Activated CD4-positive, CD25-positive, alpha-beta regulatory T cell treated with anti-CD3 and anti-CD28 coated beads, Interleukin-2, amount 50 U/mL, for 16 hours (primary cell): Measurements from ENCODE around the gene MIPEP.
"Not testable (repeated sequence)": the region's sequence is repeated elsewhere in the genome, so short reads cannot be mapped to it uniquely, and the experiment has no call there.

Source experiments
- DNase-seq: peaks from one replicate; pipeline ENCODE4 v3.0.0-alpha.2; 2020; ENCODE audit warnings: low read depth, low spot score

The MIPEP gene

DNA sequence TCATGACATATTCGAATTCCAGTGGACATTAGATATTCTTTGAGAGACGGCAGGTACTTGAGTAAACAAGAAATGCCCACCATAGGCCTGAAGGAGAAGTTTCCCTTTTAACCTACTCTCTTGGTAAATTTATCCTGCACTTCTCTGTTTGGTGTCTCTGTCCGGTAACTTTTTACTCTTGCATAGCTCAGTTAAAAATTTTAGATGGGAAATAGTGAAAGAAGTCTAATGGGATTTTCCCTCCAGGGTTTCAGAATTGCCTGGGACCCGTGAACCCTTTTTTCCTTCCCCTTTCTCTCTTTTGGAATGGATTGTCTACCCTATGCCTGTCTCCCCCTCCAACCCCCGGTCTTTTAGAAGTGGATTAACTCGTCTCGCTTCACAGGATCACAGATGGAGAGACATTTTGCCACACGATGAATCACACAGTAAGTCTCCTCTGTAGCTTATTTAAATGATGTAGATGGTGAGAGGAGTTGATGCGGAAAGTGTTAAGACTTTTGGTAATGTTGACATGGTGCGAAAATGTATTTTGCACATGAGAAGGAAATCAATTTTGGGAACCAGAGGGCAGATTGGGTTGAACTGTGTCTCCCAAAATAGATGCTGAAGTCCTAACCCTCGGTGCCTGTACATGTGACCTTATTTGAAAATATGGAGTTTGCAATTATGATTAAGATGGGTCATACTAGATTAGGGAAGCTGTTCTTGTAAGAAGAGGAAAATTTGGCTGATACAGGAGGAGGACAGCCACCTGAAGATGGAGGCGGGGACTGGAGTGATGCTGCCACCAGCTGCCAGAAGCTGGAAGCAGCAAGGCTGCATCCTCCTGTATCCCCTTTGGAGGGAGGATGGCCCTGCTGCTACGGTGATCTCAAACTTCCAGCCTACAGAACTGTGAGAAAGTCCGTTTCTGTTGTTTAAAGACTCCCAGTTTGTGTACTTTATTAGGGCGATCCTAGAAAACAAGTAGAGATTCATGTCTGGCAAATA is 711 bp upstream of the MIPEP start:
- no peak for DNase-seq

DNA sequence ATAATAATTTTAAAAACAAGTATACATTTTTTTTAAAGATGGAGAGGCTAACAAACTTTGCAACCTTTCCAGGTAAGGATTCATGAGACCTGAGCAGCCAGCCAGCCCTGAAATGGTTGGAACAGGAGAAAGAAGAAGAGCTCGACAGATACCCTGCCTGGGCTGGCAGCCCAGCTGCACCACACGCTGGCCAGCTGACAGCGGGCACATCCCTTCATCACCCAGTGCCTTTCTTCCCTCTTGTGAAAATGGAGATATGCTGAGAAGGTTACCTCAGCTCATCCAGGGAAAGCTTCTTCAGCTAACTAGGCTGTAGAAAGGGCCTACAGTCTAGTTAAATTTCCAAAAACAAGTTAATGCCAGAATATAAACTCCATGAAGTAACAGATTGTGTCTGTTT is 4.8 kb downstream of the MIPEP start:
- DNase-seq, result not testable (repeated sequence)

DNA sequence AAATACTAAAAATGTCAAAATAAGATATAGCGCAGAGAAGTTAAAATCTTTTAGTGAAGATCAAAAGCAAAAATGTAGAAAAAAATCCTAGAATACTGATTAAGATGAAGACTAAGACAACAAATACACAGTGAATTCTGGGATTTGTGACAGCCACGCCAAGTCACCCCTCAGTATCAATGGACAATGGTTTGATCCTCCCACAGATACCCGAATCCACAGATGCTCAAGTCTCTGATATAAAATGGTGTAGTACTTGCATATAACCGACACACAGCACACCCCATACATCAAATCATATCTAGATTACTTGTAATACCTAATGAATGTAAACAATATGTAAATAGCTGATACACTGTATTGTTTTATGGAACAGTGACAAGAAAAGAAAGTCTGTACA is 5.9 kb downstream of the MIPEP start:
- DNase-seq, result no peak

GRCh38 chr13:23881402-23881800 is 7.8 kb downstream of the MIPEP start:
- not testable (repeated sequence) for DNase-seq

DNA sequence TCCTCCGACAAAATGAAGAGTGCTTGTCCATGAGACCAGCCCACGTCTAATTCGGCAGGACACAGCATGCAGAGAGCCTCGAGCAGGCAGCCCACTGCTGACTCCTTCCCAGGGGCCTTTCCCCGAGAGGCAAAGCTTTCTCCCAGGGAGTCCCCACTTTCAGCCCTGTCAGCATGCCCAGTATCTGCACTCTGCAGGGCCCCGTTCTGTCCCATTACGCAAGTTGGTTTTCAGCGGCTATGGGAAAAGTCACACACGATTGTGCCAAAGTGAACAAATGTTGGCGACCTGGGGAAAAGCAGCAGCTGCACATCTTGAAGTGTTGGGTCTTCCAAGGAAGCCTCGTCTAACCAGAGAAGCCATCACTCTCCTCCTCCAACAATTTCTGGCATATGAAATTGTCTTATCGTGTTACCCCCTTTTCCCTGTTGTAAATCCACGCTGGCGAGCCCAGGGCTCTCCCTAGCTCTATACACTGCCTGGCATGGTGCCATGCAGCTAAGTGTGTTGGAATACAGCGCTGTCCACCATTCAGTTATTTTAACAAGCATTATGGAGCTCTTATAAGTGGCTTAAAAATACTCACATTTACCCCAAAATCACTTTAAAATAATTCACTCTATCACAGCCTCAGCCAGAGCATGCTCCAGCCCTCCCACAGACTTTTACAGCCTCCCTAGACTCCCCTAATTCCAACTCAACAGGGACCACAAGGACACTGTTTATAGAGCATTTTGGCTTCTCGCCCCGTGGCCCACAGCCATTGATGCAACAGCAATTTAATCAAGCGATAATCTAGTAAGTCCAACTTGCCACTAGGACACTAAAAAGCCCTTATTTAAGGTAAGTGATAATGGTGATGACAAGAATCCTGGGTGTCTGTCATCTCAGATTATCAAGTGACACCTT is 8.5 kb downstream of the MIPEP start:
- DNase-seq, result not testable (repeated sequence)

DNA sequence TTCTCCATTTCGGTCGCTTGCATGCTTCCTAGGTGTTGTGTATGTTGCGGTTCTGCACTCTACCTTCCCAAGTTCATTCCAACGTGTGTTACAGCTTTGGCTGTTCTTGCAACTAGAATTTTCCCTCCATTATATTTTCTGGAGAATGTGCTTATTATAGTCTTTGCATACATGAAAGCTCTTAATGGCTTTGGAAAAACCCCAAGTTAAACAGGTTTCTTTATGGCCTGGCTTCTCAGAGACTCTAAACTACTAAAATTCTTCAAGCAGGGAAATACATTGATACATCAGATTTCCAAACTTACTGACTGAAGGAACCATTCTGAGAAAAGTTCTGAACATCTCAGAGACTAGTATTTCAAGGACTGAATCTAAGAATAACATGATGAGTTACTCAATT is 11.9 kb downstream of the MIPEP start:
- no peak for DNase-seq

DNA sequence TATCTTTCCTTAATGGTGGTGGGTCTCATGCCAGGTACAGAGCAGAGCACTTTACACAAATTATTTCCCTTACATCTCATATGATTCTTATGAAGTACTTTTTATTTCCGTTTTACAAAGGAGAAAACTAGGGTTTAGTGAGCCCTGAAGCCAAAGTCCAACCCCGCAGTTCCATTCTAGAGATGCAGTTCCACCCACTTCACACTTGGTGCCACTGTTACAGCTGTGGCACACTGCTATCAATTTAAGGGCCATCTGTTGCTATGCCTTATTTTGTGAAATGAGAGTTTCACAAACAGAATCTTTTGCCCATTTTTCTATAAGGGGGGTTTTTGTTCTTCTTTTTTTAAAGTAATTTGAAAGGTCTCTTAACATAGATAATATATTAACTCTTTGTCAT is 12.9 kb downstream of the MIPEP start:
- DNase-seq, result no peak

GRCh38 chr13:23871616-23872220 is 17.5 kb downstream of the MIPEP start:
- no peak for DNase-seq

GRCh38 chr13:23870356-23871140 is 18.7 kb downstream of the MIPEP start:
- DNase-seq, result no peak

GRCh38 chr13:23868521-23868920 is 20.7 kb downstream of the MIPEP start:
- no peak for DNase-seq

DNA sequence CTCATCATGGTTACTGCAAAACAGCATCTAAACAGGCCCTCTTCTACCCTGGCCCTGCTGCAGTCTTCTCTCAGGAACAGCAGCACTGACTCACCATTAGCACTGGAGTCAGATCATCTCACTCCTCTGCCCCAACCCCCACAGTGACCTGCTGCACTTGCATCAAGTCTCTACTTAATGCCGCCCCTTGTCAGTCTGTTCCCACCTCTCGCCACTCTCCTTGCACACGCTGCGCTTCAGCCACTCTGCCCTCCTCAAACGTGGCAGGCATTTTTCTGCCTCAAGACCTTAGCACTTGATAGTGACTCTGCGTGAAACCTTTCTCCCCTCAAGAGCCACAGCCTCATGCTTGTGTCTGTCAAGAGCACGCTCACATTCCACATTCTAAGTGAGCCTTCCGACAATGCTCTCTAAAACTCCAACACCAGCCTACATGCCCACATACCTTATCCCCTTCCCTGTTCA is 22.1 kb downstream of the MIPEP start:
- DNase-seq, result no peak

GRCh38 chr13:23866420-23867026 is 22.7 kb downstream of the MIPEP start:
- DNase-seq, result no peak

- no peak for DNase-seq
Measured at GRCh38 chr13:23865906-23866305, 23.3 kb downstream of the MIPEP start.

- no peak for DNase-seq
Measured at GRCh38 chr13:23865026-23865425, 24.2 kb downstream of the MIPEP start.

GRCh38 chr13:23861310-23861709 is 27.9 kb downstream of the MIPEP start:
- DNase-seq, result no peak

- DNase-seq, result no peak
Measured at GRCh38 chr13:23859904-23860303, 29.3 kb downstream of the MIPEP start.

- no peak for DNase-seq
Measured at GRCh38 chr13:23859455-23859854, 29.7 kb downstream of the MIPEP start.

GRCh38 chr13:23858546-23858945 is 30.7 kb downstream of the MIPEP start:
- DNase-seq, result no peak

- DNase-seq, result no peak
Measured at GRCh38 chr13:23856008-23856750, 33.0 kb downstream of the MIPEP start.

DNA sequence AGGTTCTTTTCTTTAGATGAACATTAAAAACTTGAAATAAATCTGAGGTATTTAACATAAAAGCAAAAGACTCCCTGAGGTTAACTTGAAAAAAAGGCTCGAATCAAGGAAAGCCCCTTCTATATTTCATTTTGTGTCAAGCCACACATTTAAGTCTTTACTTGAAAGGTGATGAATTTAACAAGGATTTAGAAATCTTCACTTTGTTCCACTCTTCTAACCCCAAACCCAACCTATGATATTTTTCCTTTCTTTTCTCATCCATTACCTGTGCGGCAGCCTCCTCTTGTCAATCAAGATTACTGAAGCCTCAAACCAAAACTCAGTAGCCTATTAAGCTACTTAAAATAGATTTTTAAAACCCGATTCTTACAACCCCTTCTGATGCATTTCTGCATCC is 33.8 kb downstream of the MIPEP start:
- DNase-seq, result no peak
